Left renal pelvis (tissue), 4 donors: ENCODE data around the gene LRCOL1. TPM values are rescaled to one million over a fixed set of nuclear protein-coding genes. Genes with fewer than 3 reads are reported as not detected.

Experiments
- DNase-seq, 4 donors: peaks; one replicate each; pipeline ENCODE4 v3.0.0-alpha.2; 2013; ENCODE audit warnings: low read depth in 4 of 4, low spot score in 3 of 4
- polyA plus RNA-seq, 4 donors: library from polyadenylated mRNA; unstranded; fragments of 120-200 nt; gene quantifications; one replicate each; pipeline ENCODE4 v1.2.1, GENCODE V29; 2013; ENCODE audit not compliant: insufficient read length in 4 of 4

LRCOL1 gene
- polyA plus RNA-seq, 4 donors: 0.16 to 5.0 (median 1.7) TPM

DNA sequence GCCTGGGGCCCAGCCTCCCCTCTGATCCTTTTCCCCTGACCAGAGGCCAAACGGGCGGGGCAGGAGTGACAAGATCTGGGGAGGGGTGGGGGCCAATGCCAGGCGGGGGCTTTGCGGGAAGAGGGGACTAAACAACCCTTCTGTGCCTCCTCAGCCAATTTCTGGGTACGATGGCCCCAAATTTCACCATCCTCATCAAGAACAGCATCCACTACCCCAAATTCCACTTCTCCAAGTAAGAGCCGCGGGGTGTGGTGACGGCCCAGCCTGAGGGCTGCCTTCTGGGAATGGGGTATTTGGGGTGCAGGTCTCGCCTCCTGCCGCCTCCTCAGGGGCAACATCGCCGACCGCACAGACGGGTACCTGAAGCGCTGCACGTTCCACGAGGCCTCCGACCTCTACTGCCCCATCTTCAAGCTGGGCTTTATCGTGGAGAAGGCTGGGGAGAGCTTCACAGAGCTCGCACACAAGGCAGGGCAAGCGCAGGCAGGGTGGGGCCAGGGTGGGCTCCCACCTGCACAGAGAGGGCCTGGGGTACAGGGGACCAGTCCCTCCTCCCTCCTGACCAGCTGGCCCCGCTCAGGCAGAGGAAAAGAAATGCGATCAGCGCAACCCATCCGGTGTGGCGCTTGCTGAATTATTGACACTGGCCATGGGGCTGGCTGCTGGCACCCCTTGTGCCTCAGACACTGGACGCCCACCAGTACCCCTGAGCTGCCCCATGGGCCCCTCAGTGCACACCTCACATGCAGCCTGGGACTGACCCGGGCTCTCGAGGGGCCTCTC, 9.9 kb upstream of the LRCOL1 start:
- no peak for DNase-seq

DNA sequence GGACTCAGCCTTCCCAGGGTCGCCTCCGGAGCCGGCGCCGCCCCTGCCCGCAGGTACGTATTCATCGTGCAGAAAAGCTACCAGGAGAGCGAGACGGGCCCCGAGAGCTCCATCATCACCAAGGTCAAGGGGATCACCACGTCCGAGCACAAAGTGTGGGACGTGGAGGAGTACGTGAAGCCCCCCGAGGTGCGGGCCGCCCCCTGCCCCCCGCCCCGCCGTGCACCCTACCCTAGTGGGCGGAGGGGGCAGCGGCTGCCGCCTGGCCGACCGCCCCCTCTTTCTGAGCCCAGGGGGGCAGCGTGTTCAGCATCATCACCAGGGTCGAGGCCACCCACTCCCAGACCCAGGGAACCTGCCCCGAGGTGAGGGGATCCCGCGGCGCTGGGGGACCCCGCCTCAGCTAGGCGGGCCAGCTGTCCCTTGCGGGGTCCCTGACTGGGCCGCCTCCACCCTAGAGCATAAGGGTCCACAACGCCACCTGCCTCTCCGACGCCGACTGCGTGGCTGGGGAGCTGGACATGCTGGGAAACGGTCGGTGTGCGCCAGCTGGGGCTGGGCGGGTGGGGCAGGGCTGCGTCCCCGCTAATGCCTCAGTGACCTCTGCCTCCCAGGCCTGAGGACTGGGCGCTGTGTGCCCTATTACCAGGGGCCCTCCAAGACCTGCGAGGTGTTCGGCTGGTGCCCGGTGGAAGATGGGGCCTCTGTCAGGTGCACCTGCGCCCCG, 9.2 kb upstream of the LRCOL1 start:
- DNase-seq: no peak

- DNase-seq: no peak
Measured at GRCh38 chr12:132619071-132619385, 8.6 kb upstream of the LRCOL1 start.

GRCh38 chr12:132618683-132619043, 8.3 kb upstream of the LRCOL1 start, which contains the start of gene P2RX2:
P2RX2 (plus strand) TSS chr12:132618776; CDS start chr12:132618817, 41 bp downstream.
- no peak for DNase-seq

DNA sequence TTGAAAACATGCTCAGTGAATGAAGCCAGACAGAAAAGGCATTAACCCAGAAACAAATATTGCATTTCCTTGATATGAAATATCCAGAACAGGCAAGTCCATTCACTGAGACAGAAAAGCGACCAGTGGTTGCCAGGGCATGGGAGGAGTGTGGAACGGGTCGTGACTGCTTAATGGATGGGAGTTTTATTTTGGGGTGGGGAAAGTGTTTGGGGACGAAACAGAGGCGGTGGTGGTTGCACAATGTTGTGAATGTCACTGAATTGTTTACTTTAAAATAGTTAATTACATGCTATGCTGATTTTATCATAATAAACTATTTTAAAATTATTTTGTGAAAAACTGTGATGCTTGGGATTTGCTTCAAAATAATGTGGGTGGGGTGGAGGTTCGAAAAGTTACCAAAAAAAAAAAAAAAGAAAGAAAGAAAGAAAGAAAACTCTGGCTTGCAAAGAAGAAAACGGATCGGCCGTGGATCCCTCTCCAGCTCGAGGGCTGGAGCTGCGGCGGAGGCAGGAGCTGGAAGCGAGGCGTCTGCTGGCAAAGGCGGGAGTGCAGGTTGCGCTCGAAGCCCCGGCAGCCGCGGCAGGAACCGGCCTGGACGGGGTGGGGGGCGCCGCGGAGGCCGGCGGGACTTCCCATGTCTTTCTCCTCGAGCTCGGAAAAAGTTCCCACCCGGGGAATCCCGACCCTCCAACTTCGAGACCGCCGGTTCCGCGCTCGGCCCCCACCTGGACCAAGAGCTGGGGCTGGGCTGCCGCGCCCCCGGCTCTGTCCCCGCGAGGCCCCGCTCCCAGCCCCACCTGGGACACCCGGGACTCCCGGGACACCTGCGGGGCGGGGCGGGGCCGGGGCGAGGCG, 7.7 kb upstream of the LRCOL1 start:
- DNase-seq: no peak

GRCh38 chr12:132617135-132617701, 6.8 kb upstream of the LRCOL1 start:
- no peak for DNase-seq

GRCh38 chr12:132615579-132616038, 5.2 kb upstream of the LRCOL1 start:
- no peak for DNase-seq

GRCh38 chr12:132614861-132615578, 4.6 kb upstream of the LRCOL1 start:
- no peak for DNase-seq

DNA sequence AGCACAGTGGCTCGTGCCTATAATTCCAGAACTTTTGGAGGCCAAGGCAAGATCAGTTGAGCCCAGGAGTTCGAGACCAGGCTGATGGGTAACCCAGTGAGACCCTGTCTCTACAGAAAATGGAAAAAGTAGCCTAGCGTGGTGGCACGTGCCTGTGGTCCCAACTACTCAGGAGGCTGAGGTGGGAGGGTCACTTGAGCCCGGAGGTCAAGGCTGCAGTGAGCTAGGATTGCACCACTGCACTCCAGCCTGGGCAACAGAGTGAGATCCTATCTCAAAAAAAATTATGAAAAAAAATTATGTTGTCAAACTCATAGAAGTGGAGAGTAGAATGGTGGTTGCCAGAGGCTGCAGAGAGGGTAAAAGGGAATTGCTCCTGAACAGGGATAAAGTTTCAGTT, 3.6 kb upstream of the LRCOL1 start:
- no peak for DNase-seq

DNA sequence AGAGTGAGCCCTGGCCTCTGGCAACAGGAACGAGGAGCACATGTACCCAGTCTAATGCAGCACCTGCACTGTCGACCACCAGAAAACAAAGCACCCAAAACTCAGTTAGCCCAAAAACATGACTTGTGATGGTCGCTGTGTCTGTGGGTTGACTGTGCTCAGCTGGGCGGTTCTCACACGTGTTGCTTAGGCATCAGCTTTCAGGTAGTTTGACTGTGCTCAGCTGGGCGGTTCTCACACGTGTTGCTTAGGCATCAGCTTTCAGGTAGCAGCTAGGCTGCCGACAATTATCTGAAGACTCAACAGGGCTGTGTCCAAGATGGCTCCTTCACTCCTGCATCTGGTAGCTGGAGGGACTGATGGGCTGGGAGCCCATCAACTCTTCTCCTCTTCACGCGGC, 1.2 kb upstream of the LRCOL1 start:
- no peak for DNase-seq

GRCh38 chr12:132610866-132611602, 652 bp upstream of the LRCOL1 start:
- DNase-seq: no peak

- no peak for DNase-seq
Measured at GRCh38 chr12:132608231-132609171, 1.9 kb downstream of the LRCOL1 start.

DNA sequence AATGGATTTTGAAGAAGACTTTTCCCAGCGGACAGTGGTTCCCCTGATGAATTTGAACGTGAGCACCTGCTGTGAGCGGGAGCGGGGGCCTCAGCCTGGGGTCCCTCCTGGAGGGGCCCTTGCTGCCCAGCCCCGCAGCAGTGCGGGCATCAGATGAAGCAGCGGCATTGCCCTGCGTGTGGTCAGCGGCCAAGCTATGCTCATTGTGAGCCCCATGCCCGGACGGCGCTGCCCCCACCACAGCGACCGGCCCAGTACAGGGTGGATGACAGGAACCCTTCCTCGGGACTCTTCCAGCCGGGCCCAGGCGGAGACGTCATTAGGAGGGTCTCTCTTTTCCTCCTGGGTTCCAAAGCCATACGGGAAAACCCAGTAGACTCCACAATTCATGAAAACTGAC, 3.5 kb downstream of the LRCOL1 start:
- DNase-seq: no peak

GRCh38 chr12:132606466-132606865, 3.9 kb downstream of the LRCOL1 start:
- no peak for DNase-seq

- no peak for DNase-seq
Measured at GRCh38 chr12:132605892-132606291, 4.5 kb downstream of the LRCOL1 start.

DNA sequence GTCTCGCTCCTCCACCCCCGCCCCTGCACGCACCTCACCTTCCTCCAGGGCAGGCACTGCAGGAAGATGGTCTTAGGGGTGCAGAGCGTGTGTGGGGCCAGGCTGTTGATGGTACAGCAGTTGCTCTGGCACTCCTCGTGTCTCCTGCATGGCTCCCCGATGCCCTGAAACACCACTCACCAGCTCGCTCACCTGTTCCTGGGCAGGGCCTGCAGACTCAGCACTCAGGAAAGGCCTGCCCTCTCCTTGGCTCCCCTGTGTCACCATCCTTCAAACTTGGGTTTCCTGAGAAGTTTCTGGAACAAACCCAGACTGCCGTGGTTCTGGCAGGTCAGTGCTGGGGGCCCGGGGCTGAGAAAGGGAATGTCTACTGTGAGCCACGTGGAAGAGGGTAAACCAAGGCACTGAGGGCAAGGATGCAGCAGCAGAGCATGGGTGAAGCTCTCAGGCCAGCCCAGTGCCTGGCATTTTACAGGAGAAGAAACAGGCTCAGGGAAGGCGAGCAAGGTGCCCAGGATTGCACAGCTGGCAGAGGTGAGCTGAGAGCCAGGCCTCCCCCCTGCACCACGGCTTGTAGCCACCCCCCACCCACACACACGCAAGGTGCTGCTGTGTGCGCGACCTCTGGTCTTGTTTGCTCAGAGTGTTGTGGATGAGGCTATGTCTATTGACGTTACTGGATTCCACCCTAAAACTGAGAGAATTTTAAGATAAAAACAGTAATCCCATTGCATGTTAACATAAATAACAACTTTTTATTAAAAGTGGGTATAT, 5.5 kb downstream of the LRCOL1 start:
- DNase-seq: no peak

DNA sequence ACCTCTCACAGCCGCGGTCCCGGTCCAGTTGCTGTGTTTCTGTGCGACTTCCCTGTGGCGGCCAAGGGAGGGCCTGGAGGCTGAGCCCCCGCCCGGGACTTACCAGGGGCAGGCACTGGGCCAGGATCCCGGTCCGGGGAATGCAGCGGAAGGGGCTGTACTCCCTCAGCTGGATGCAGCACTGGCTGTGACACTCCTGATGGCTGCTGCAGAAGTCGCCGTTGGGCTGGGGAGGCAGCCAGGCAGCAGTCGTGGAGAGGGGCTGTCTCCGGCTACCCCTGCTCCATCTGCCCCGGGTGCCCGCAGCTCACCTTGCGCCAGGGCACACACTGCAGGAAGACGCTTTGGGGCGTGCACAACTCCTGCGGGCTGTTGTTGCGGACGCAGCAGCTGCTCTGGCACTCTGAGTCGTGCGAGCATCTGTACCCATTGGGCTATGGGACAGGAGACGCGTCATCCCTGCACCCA, 6.2 kb downstream of the LRCOL1 start:
- no peak for DNase-seq
